Progenitor cell of endocrine pancreas (in vitro differentiated cells): ENCODE results near the gene USP6NL. TPM values are rescaled to one million over a fixed set of nuclear protein-coding genes. Genes with fewer than 3 reads are reported as not detected.

Experiments used
- DNase-seq: peaks from one replicate; pipeline ENCODE4 v3.0.0; 2021; ENCODE audit warnings: low spot score; ENCODE audit not compliant: unreplicated experiment
- H3K27ac Mint-ChIP-seq: 2 replicates; pipeline ENCODE4 v1.8.0; 2021; ENCODE audit warnings: mild to moderate bottlenecking, moderate library complexity, mixed read lengths
- H3K27me3 Mint-ChIP-seq: 2 replicates; pipeline ENCODE4 v1.8.0; 2021; ENCODE audit warnings: mixed read lengths
- H3K36me3 Mint-ChIP-seq: 2 replicates; pipeline ENCODE4 v1.8.0; 2022; ENCODE audit warnings: mixed read lengths; ENCODE audit not compliant: insufficient read depth
- H3K4me1 Mint-ChIP-seq: 2 replicates; pipeline ENCODE4 v1.8.0; 2021; ENCODE audit warnings: low read depth, mixed read lengths
- H3K4me3 Mint-ChIP-seq: 2 replicates; pipeline ENCODE4 v1.8.0; 2021; ENCODE audit warnings: low read depth, mild to moderate bottlenecking, moderate library complexity, mixed read lengths
- H3K9me3 Mint-ChIP-seq: 2 replicates; pipeline ENCODE4 v1.8.0; 2021; ENCODE audit warnings: low read depth, mixed read lengths
- CTCF ChIP-seq: fragments of 200-600 bp; sonication (generic); IDR thresholded peaks from one replicate; pipeline ENCODE4 v1.5.0; 2021; ENCODE audit warnings: antibody characterized with exemption, mild to moderate bottlenecking; ENCODE audit not compliant: unreplicated experiment
- total RNA-seq: library from RNA; stranded (reverse); gene quantifications from 2 replicates; pipeline ENCODE4 v1.2.1, GENCODE V29; 2021

Gene USP6NL
- total RNA-seq, 1 donor from 2014 or later: 37.3 TPM

- TF ChIP-seq CTCF: no peak
- Mint-ChIP-seq H3K36me3 (no peaks in the 10 kb centered on the region), H3K27me3 (no peaks in the 10 kb centered on the region), H3K27ac (peak overlapping the region; percentile 90), H3K9me3 (no peaks in the 10 kb centered on the region), H3K4me3 (peak overlapping the region; percentile 67), H3K4me1 (peaks cover 39% of the 10 kb centered on the region)
- no peak for DNase-seq
Measured at GRCh38 chr10:11609052-11609451, 2.4 kb downstream of the USP6NL start.

GRCh38 chr10:11608159-11609013 is 3.1 kb downstream of the USP6NL start:
- Mint-ChIP-seq H3K27me3 (no peaks in the 10 kb centered on the region), H3K9me3 (no peaks in the 10 kb centered on the region), H3K4me3 (peak overlapping the region; percentile 47)

DNA sequence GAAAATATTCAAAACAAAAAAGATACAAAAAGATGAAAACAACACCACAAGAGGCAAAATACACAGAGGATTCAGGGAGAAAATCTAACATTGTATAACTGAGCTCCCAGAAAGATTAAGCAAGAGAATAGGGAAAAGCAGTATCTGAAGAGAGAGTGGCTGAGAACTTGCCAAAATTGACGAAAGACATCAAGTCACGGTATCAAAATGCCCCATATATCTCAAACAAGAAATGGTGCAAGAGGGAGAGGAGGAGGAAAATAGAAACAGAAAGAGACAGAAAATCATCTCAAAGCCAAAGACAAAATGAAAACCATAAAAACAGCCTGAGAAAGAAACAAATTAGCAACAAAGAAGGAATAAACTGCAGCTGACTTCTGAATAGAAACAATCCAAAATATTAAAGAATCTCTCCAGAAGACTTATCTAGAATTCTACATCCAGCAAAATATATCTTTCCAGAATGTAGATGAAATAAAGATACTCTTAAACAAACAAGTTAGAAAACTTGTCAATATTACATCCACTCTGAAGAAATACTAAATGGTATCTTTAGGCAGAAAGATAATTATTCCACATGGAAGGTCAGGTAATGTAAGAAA is 5.5 kb downstream of the USP6NL start:
- no peak for DNase-seq
- Mint-ChIP-seq H3K4me1 (peaks cover 57% of the 10 kb centered on the region), H3K9me3 (no peaks in the 10 kb centered on the region), H3K4me3 (no peak overlapping the region), H3K27ac (no peak overlapping the region), H3K36me3 (no peaks in the 10 kb centered on the region), H3K27me3 (no peaks in the 10 kb centered on the region)
- TF ChIP-seq CTCF: no peak

More at GRCh38 chr10:11608159-11609013, 3.1 kb downstream of the USP6NL start:
- DNase-seq: no peak
- peak overlapping the region; percentile 7 for H3K27ac Mint-ChIP-seq
- peaks cover 45% of the 10 kb centered on the region for H3K4me1 Mint-ChIP-seq
- H3K36me3 Mint-ChIP-seq: no peaks in the 10 kb centered on the region
- no peak for TF ChIP-seq CTCF

GRCh38 chr10:11604865-11605650 is 6.4 kb downstream of the USP6NL start:
- Mint-ChIP-seq H3K4me1 (peaks cover 57% of the 10 kb centered on the region), H3K9me3 (no peaks in the 10 kb centered on the region), H3K4me3 (no peak overlapping the region), H3K27me3 (no peaks in the 10 kb centered on the region), H3K36me3 (no peaks in the 10 kb centered on the region), H3K27ac (no peak overlapping the region)
- TF ChIP-seq CTCF: no peak
- no peak for DNase-seq

- Mint-ChIP-seq H3K4me1 (peaks cover 53% of the 10 kb centered on the region), H3K36me3 (no peaks in the 10 kb centered on the region), H3K4me3 (no peak overlapping the region), H3K27me3 (no peaks in the 10 kb centered on the region), H3K9me3 (no peaks in the 10 kb centered on the region), H3K27ac (peak overlapping the region; percentile 57)
- no peak for TF ChIP-seq CTCF
- no peak for DNase-seq
Measured at GRCh38 chr10:11603741-11604140, 7.7 kb downstream of the USP6NL start.
